Astrocyte (in vitro differentiated cells and primary cell): Measurements from ENCODE around the gene SPPL3. TPM values are rescaled to one million over a fixed set of nuclear protein-coding genes. Genes with fewer than 3 reads are reported as not detected.

Experiments used
- DNase-seq: peaks from one replicate; pipeline ENCODE4 v3.0.0-alpha.2; 2010; ENCODE audit warnings: low read depth
- FAIRE-seq: peaks from 2 replicates; lab custom pipeline; 2011; peaks lifted over from hg19 to GRCh38; lab: Jason Lieb, UNC
- H2AFZ ChIP-seq: 2 replicates; pipeline ENCODE4 v1.6.0; 2012; ENCODE audit warnings: low read depth, low read length, inconsistent platforms
- H3K27ac ChIP-seq: 2 replicates; pipeline ENCODE4 v1.5.1; 2011; ENCODE audit warnings: low read depth, low read length, inconsistent platforms
- H3K27me3 ChIP-seq: 2 replicates; pipeline ENCODE4 v1.6.0; 2011; ENCODE audit warnings: low read length, inconsistent platforms; ENCODE audit not compliant: insufficient read depth
- H3K36me3 ChIP-seq: 2 replicates; pipeline ENCODE4 v1.5.1; 2011; ENCODE audit warnings: low read length, inconsistent platforms; ENCODE audit not compliant: insufficient read depth
- H3K4me1 ChIP-seq: 2 replicates; pipeline ENCODE4 v1.5.1; 2011; ENCODE audit warnings: low read length, inconsistent platforms; ENCODE audit not compliant: insufficient read depth
- H3K4me2 ChIP-seq: 2 replicates; pipeline ENCODE4 v1.6.0; 2012; ENCODE audit warnings: low read length, inconsistent platforms
- H3K4me3 ChIP-seq: 2 replicates; pipeline ENCODE4 v1.5.1; 2011; ENCODE audit warnings: low read depth, mild to moderate bottlenecking, low read length, inconsistent platforms; ENCODE audit not compliant: insufficient read depth
- H3K79me2 ChIP-seq: 2 replicates; pipeline ENCODE4 v1.6.0; 2012; ENCODE audit warnings: mild to moderate bottlenecking, low read length, inconsistent platforms; ENCODE audit not compliant: insufficient read depth
- H3K9ac ChIP-seq: 2 replicates; pipeline ENCODE4 v1.6.0; 2012; ENCODE audit warnings: mild to moderate bottlenecking, low read length, inconsistent platforms
- H3K9me3 ChIP-seq: 2 replicates; pipeline ENCODE4 v1.5.1; 2012; ENCODE audit warnings: low read depth, mild to moderate bottlenecking, low read length, inconsistent platforms; ENCODE audit not compliant: insufficient read depth
- H4K20me1 ChIP-seq: 2 replicates; pipeline ENCODE4 v1.6.0; 2012; ENCODE audit warnings: low read length, inconsistent platforms; ENCODE audit not compliant: insufficient read depth
- H3K27ac Mint-ChIP-seq: one replicate; pipeline ENCODE4 v1.8.0; 2021; ENCODE audit warnings: mild to moderate bottlenecking, mixed read lengths; ENCODE audit not compliant: unreplicated experiment
- H3K27me3 Mint-ChIP-seq: one replicate; pipeline ENCODE4 v1.8.0; 2021; ENCODE audit warnings: low read depth, mixed read lengths; ENCODE audit not compliant: unreplicated experiment
- H3K36me3 Mint-ChIP-seq: one replicate; pipeline ENCODE4 v1.8.0; 2021; ENCODE audit warnings: low read depth, mixed read lengths; ENCODE audit not compliant: unreplicated experiment
- H3K4me1 Mint-ChIP-seq: one replicate; pipeline ENCODE4 v1.8.0; 2021; ENCODE audit warnings: low read depth, mixed read lengths; ENCODE audit not compliant: unreplicated experiment
- H3K4me3 Mint-ChIP-seq: one replicate; pipeline ENCODE4 v1.8.0; 2021; ENCODE audit warnings: mild to moderate bottlenecking, moderate library complexity, mixed read lengths; ENCODE audit not compliant: unreplicated experiment
- H3K9me3 Mint-ChIP-seq: one replicate; pipeline ENCODE4 v1.8.0; 2021; ENCODE audit warnings: mild to moderate bottlenecking, mixed read lengths; ENCODE audit not compliant: unreplicated experiment
- EZH2 ChIP-seq: IDR thresholded peaks from 2 replicates; pipeline ENCODE4 v1.6.1; 2012; ENCODE audit warnings: mild to moderate bottlenecking, low read length, inconsistent platforms; ENCODE audit not compliant: insufficient read depth
- total RNA-seq: library from RNA; stranded (reverse); gene quantifications from 2 replicates; pipeline ENCODE4 v1.2.1, GENCODE V29; 2021
- TF ChIP-seq, protein P1 (sequence below): IDR thresholded peaks from 2 replicates; pipeline ENCODE4 v1.5.1; 2011; ENCODE audit warnings: low read depth, mild to moderate bottlenecking, inconsistent platforms, low read length, moderate library complexity; ENCODE audit not compliant: insufficient read depth

SPPL3 gene
- total RNA-seq, 1 donor from 2014 or later, result 48.3 TPM

DNA sequence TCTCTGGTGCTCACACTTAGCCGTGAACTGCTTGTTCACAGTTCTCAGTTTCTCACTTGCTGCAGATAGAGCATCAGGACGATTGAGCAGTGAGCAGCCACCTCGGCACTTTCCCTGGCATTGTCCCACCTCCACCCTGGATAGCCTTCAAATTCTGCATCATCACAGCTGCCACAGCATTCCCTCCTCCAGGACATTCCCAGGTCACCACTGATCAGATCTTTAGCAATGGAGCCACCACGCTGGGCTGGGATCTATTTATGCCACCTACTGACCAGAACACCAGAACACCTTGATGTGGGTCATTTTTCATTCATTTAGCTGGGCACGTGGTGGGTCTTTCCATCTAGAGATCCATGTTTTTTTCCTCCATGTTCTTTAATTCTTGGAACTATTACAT lies 154.9 kb downstream of the SPPL3 start:
- FAIRE-seq (no peak), DNase-seq (no peak)
- Mint-ChIP-seq H3K9me3 (no peaks in the 10 kb centered on the region), H3K36me3 (peaks cover 2% of the 10 kb centered on the region), H3K4me1 (no peaks in the 10 kb centered on the region), H3K27ac (no peak overlapping the region), H3K4me3 (no peak overlapping the region), H3K27me3 (no peaks in the 10 kb centered on the region)
- H3K36me3 ChIP-seq, result no peaks in the 10 kb centered on the region
- no peak for TF ChIP-seq EZH2
- TF ChIP-seq, protein P1, sequence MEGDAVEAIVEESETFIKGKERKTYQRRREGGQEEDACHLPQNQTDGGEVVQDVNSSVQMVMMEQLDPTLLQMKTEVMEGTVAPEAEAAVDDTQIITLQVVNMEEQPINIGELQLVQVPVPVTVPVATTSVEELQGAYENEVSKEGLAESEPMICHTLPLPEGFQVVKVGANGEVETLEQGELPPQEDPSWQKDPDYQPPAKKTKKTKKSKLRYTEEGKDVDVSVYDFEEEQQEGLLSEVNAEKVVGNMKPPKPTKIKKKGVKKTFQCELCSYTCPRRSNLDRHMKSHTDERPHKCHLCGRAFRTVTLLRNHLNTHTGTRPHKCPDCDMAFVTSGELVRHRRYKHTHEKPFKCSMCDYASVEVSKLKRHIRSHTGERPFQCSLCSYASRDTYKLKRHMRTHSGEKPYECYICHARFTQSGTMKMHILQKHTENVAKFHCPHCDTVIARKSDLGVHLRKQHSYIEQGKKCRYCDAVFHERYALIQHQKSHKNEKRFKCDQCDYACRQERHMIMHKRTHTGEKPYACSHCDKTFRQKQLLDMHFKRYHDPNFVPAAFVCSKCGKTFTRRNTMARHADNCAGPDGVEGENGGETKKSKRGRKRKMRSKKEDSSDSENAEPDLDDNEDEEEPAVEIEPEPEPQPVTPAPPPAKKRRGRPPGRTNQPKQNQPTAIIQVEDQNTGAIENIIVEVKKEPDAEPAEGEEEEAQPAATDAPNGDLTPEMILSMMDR, result no peak
- H3K9me3 ChIP-seq, result no peaks in the 10 kb centered on the region
- no peak overlapping the region for H3K4me3 ChIP-seq
- no peak overlapping the region for H3K27ac ChIP-seq
- no peaks in the 10 kb centered on the region for H3K79me2 ChIP-seq
- H3K27me3 ChIP-seq, result no peaks in the 10 kb centered on the region
- H3K4me2 ChIP-seq, result no peak overlapping the region
- H3K4me1 ChIP-seq, result no peaks in the 10 kb centered on the region
- no peak overlapping the region for H3K9ac ChIP-seq
- H2AFZ ChIP-seq, result no peak overlapping the region
- H4K20me1 ChIP-seq, result no peaks in the 10 kb centered on the region

DNA sequence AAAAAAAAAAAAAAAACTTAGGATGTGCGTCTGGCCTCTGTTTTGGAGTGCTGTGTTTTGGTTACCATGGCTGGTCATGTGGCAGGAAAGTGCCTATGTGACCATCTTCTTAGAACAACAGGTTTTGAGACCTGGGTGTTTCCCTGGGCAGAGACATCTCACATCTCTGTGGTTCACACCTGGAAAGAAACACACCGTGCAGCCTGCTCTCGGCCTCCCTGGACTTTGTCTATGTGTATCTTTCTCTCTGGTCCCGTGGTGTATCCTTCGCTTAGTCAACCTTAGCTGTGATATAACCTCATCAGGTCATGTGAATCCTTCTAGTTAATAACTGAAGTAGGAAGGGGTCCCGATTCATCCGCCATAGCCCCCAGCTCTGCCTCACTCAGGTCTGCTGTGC lies 155.9 kb downstream of the SPPL3 start:
- no peak overlapping the region for H3K4me3 ChIP-seq
- FAIRE-seq (no peak), DNase-seq (no peak)
- H2AFZ ChIP-seq, result no peak overlapping the region
- H3K27ac Mint-ChIP-seq, result no peak overlapping the region
- H3K27ac ChIP-seq, result no peak overlapping the region
- no peaks in the 10 kb centered on the region for H3K27me3 ChIP-seq
- no peaks in the 10 kb centered on the region for H3K9me3 ChIP-seq
- H3K79me2 ChIP-seq, result no peaks in the 10 kb centered on the region
- H3K36me3 Mint-ChIP-seq, result peaks cover 2% of the 10 kb centered on the region
- TF ChIP-seq EZH2, result no peak
- TF ChIP-seq, protein P1, result no peak
- no peak overlapping the region for H3K9ac ChIP-seq
- H3K4me2 ChIP-seq, result no peak overlapping the region
- no peak overlapping the region for H3K4me3 Mint-ChIP-seq
- H4K20me1 ChIP-seq, result no peaks in the 10 kb centered on the region
- no peaks in the 10 kb centered on the region for H3K4me1 Mint-ChIP-seq
- H3K27me3 Mint-ChIP-seq, result no peaks in the 10 kb centered on the region
- no peaks in the 10 kb centered on the region for H3K9me3 Mint-ChIP-seq
- no peaks in the 10 kb centered on the region for H3K4me1 ChIP-seq
- no peaks in the 10 kb centered on the region for H3K36me3 ChIP-seq

DNA sequence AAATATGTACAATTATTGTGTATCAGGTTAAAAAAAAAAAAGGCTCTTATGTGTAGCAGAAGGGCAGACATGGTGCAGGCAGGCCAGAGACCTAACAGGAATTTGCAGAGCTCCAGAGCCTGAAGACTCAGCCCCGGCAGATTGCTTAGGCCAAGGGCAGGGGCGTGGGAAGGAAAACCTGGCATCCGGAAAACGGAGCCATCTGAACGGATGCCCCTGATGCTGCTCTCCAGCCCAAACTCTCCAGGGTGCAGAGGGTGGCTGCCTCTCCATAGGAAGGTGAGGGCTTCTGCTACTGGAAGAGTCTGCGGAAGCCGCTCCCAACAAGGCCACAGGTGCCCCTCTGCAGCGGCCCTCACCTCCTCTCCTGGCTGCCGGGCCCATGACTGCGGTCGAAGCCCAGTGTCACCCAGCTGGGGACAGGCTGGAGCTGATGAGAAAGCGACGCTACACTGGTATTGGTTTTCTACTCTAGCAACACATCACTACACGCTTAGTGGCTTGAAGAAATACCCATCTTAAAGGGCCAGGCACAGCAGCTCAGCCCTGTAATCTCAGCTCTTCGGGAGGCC lies 159.2 kb downstream of the SPPL3 start:
- Histone ChIP-seq H3K9me3 (no peaks in the 10 kb centered on the region), H3K4me1 (no peaks in the 10 kb centered on the region), H4K20me1 (no peaks in the 10 kb centered on the region), H3K4me2 (no peak overlapping the region), H3K79me2 (no peaks in the 10 kb centered on the region), H3K9ac (no peak overlapping the region), H3K27me3 (no peaks in the 10 kb centered on the region), H2AFZ (no peak overlapping the region), H3K36me3 (no peaks in the 10 kb centered on the region), H3K4me3 (no peak overlapping the region), H3K27ac (no peak overlapping the region)
- Mint-ChIP-seq H3K36me3 (peaks cover 2% of the 10 kb centered on the region), H3K4me3 (no peak overlapping the region), H3K4me1 (no peaks in the 10 kb centered on the region), H3K27ac (no peak overlapping the region), H3K27me3 (no peaks in the 10 kb centered on the region), H3K9me3 (no peaks in the 10 kb centered on the region)
- no peak for FAIRE-seq
- TF ChIP-seq EZH2, result no peak
- TF ChIP-seq, protein P1, result no peak
- no peak for DNase-seq
